ENCODE measurements around the gene TNRC6A. TPM values are rescaled to one million over a fixed set of nuclear protein-coding genes. Genes with fewer than 3 reads are reported as not detected.
A peak's percentile ranks its signal among the peaks of the same experiment; 100 is the strongest.

TNRC6A gene
- polyA plus RNA-seq, 10 donors, result 22.5 to 54.9 (median 31.4) TPM

- no peak for DNase-seq
Observed at GRCh38 chr16:24755201-24755874, 25.9 kb downstream of the TNRC6A start.

GRCh38 chr16:24758373-24758772 is 28.9 kb downstream of the TNRC6A start:
- no peak for DNase-seq

GRCh38 chr16:24759006-24759405 is 29.6 kb downstream of the TNRC6A start:
- no peak for DNase-seq

- no peak for DNase-seq
Observed at GRCh38 chr16:24761526-24761925, 32.1 kb downstream of the TNRC6A start.

GRCh38 chr16:24764916-24765315 is 35.5 kb downstream of the TNRC6A start:
- no peak for DNase-seq

- DNase-seq, result no peak
Observed at GRCh38 chr16:24766057-24766456, 36.6 kb downstream of the TNRC6A start.

- DNase-seq, result no peak
Observed at GRCh38 chr16:24769806-24770205, 40.4 kb downstream of the TNRC6A start.

GRCh38 chr16:24771132-24771778 is 41.8 kb downstream of the TNRC6A start:
- DNase-seq, result no peak

- no peak for DNase-seq
Observed at GRCh38 chr16:24771779-24772157, 42.3 kb downstream of the TNRC6A start.

- DNase-seq, result no peak
Observed at GRCh38 chr16:24773771-24774427, 44.4 kb downstream of the TNRC6A start.

- DNase-seq, result no peak
Observed at GRCh38 chr16:24774510-24774909, 45.1 kb downstream of the TNRC6A start.

GRCh38 chr16:24775455-24775854 is 46.0 kb downstream of the TNRC6A start:
- peak in 1 of 3 donors; percentile 20 for DNase-seq

- peak; percentile 6 to 34 (median 14) for DNase-seq
Observed at GRCh38 chr16:24776501-24777220, 47.2 kb downstream of the TNRC6A start.

GRCh38 chr16:24778671-24779070 is 49.2 kb downstream of the TNRC6A start:
- no peak for DNase-seq

- DNase-seq, result no peak
Observed at GRCh38 chr16:24781256-24781655, 51.8 kb downstream of the TNRC6A start.

GRCh38 chr16:24784121-24784520 is 54.7 kb downstream of the TNRC6A start:
- no peak for DNase-seq

- no peak for DNase-seq
Observed at GRCh38 chr16:24789881-24790280, 60.4 kb downstream of the TNRC6A start.

GRCh38 chr16:24800586-24800985 is 71.1 kb downstream of the TNRC6A start:
- no peak for DNase-seq

GRCh38 chr16:24801761-24802302 is 72.4 kb downstream of the TNRC6A start:
- no peak for DNase-seq

GRCh38 chr16:24805484-24805883 is 76.0 kb downstream of the TNRC6A start:
- no peak for DNase-seq

GRCh38 chr16:24807301-24807700 is 77.8 kb downstream of the TNRC6A start:
- no peak for DNase-seq

Measured in muscle of back (tissue), 11 donors.